NK-92 (cell line): Measurements from ENCODE around the gene LIFR.
"Not testable (repeated sequence)": the region's sequence is repeated elsewhere in the genome, so short reads cannot be mapped to it uniquely, and the experiment has no call there.

Source experiments
- DNase-seq: peaks from one replicate; lab custom pipeline; 2025; ENCODE audit not compliant: unreplicated experiment; lab: John Stamatoyannopoulos, UW

LIFR gene

DNA sequence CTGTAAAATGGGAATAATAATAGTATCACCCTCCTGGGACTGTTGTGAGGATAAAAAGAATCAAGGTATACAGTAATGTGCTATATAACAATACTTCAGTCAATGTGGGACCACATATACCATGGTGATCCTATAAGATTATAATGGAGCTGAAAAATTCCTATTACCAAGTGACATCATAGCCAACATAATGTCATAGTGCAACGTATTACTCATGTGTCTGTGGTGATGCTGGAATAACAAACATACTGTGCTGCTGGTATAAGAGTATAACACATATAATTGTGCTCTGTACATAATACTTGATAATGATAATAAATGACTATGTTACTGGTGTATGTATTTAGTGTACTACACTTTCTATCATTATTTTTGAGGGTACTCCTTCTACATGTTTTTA, 38.1 kb downstream of the LIFR start:
- no peak for DNase-seq

GRCh38 chr5:38516649-38517048, 39.8 kb downstream of the LIFR start:
- DNase-seq, result not testable (repeated sequence)

GRCh38 chr5:38515646-38516045, 40.8 kb downstream of the LIFR start:
- no peak for DNase-seq

- DNase-seq, result no peak
Measured at GRCh38 chr5:38515092-38515491, 41.4 kb downstream of the LIFR start.

GRCh38 chr5:38509185-38509584, 47.3 kb downstream of the LIFR start:
- DNase-seq, result no peak

DNA sequence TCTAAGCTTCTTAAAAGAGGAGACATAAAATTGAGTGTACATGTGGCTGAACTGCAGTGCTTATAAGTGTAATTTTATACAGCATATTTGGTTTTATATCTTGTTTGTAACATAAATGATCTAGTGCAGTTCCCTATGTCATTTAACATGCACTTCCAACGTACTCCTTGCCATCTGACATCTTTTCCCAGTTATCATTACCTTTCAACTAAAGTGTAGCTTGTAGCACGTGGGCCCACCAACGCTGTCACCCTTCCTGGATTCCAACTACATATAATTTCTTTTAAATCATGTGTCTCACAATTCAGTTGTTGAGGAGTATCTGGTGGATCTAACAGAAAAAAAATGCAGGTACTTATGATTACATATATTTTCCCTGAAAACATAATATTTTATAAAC, 50.1 kb downstream of the LIFR start:
- DNase-seq, result no peak

- no peak for DNase-seq
Measured at GRCh38 chr5:38500573-38501260, 55.7 kb downstream of the LIFR start.

DNA sequence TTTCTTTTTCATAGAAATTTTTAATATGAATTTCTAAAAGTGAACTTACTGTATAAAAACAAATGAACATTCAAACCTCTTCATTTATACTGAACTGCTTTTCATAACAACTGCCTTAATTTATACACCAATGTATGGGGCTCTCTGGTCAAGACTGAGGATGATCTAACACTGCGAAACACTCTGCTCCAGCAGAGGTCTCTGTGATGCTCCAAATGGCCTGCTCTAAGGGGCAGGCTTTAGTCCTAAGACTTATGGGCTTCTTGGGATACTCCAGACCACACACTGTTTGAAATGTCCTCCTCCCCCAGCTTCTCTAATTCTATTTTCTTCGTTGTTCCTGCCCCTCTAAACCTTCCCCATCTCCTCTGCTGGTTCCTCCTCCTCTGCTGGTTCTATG, 58.5 kb downstream of the LIFR start:
- no peak for DNase-seq

GRCh38 chr5:38494763-38495162, 61.7 kb downstream of the LIFR start:
- no peak for DNase-seq

GRCh38 chr5:38494175-38494574, 62.3 kb downstream of the LIFR start:
- no peak for DNase-seq

GRCh38 chr5:38483805-38484398, 72.5 kb downstream of the LIFR start:
- no peak for DNase-seq

DNA sequence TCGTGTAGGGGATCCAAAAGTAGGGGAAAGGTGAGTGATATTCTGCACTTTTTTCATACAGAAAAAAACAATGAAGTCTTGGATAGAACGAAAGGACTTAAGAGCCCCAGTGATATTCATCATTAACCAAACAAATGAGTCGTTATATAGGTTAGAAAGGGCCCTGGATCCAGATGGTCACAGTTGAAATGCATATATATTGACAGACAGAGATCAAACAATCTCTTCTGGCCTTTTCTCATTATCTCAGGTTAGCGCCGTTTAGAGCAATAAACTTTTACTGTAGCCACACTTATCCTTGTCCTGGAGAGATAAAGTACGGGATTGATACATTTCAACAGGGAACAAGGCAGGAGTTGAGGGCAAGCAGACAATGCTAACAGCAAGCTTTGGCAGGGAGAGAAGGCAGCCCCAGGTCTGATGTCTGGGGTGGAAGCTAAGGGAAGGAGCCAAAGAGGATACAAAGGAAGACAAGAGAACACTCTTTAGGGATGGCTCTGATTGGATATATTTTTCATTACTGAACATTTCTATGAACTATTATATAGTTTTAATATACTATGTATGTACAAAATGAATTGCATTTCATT, 77.0 kb downstream of the LIFR start:
- DNase-seq, result no peak

DNA sequence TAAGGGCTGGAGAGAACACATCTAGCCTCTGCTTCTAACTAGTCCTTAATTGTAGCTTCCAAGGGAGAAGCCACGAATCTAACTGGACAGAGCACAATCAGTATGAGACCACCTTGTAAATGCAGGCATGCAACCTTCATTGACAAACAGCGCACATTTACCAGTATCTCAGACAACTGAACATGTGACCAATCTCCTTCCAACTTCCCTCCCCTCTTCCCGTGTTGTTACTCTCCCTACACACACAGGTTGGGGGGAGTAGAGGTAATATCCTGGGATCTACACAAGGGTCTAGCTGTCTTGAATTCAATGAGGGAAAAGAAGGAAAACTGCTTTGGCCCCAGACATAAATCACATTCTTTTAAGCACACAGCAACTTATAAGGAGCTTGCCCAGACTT, 77.6 kb downstream of the LIFR start:
- DNase-seq, result no peak

GRCh38 chr5:38478166-38478565, 78.3 kb downstream of the LIFR start:
- no peak for DNase-seq

- no peak for DNase-seq
Measured at GRCh38 chr5:38473008-38473407, 83.4 kb downstream of the LIFR start.

DNA sequence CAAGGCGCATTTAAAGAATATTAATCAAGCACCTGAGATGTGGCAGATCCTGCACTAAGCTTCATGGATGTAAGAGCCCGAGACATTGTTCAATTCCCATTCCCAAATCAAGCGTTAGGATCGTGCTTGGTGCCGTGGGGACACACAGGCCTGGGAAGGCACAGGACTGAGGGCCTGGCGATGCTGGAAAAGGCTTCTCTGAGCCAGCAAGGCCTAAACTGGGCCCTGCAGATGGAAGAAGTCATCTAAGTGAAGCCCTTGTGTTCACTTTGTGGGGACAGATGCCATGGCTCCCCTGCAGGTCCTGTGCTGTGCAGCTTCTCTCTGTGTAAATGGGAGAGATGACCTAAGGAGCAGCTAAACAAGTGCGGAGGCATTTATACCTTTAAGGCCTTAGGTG, 83.9 kb downstream of the LIFR start:
- DNase-seq, result no peak

GRCh38 chr5:38471709-38472108, 84.7 kb downstream of the LIFR start:
- no peak for DNase-seq

- DNase-seq, result no peak
Measured at GRCh38 chr5:38469707-38470267, 86.7 kb downstream of the LIFR start.

- no peak for DNase-seq
Measured at GRCh38 chr5:38468978-38469706, 87.3 kb downstream of the LIFR start.

GRCh38 chr5:38468202-38468673, 88.2 kb downstream of the LIFR start:
- DNase-seq, result no peak

GRCh38 chr5:38467353-38468040, 88.9 kb downstream of the LIFR start:
- no peak for DNase-seq
